Stimulated activated CD8-positive, alpha-beta memory T cell treated with anti-CD3 and anti-CD28 coated beads, Interleukin-4, amount 100 ng/mL, for 1 hour (primary cell): Measurements from ENCODE around the gene LRRK1.
A peak's percentile ranks its signal among the peaks of the same experiment; 100 is the strongest.
"Not testable (repeated sequence)": the region's sequence is repeated elsewhere in the genome, so short reads cannot be mapped to it uniquely, and the experiment has no call there.

Experiments
- DNase-seq, 2 donors: peaks; one replicate each; pipeline ENCODE4 v3.0.0-alpha.2; 2020; ENCODE audit warnings: low read depth in 2 of 2, low spot score in 1 of 2

LRRK1 gene

DNA sequence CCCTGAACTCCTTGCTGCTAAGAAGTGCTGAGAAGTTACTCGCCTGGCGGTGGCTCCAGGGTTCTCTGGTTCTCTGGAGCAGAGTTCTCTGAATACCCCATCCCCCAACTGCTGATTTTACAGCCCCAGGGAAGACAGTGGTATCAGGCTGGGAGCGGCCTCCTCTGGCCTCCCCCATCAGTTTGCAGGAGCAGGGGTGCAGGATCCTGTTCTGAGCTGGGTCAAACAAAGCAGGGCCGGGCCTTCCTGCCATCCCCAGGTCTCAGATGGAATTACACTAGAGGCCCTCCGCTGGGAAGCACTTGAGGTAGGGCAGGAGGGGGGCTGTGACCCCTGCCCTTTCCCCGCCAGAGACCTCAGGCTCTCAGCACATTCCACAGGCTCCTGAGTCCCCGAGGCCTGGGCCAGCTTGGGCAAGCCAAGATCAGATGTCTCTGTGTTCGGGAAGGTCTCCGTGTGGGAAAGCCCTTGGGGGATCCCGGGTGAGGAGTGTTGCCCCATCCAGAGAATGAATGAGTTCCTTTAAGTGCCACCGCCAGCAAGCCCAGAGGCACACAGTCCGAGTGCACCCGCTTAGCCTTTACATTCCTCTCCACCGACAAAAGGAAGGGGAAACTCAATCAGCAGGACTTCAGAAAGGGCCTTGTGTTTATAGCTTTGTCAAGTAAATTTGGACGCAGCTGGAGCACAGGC is 149.9 kb downstream of the LRRK1 start:
- DNase-seq, result no peak

DNA sequence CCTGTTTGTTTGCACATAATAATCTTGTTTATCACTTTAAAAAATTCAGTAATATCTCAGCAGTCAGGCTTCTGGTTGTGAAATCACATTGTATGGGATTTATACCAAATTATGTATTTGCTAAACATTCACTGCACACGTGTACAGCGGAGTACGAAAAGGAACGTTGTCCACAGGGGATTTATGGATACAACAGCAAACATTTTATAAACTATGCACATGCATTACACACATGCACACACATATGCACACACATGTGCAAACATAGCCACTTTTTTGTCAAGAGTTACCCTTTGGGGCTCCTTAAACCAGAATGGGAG is 150.5 kb downstream of the LRRK1 start:
- DNase-seq, result no peak

DNA sequence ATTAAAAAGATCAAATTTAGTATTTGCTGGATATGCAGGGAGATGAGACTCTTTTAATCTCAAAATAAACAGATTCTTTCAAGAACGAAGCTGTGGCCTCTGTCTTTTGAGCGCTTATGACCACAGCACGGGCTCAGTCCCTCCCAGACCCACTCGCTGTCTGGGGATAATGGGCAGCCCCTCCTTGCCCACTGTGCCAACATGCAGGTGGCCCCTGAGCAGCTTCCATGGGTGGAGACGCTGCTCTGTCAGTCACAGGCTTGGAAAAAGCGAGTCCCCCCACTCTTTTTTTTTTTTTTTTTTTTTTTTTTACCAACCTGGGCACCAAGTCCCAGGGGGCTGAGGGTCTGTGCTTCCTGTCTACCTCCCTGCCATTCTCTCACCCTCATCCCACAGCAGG is 150.9 kb downstream of the LRRK1 start:
- DNase-seq, result no peak

DNA sequence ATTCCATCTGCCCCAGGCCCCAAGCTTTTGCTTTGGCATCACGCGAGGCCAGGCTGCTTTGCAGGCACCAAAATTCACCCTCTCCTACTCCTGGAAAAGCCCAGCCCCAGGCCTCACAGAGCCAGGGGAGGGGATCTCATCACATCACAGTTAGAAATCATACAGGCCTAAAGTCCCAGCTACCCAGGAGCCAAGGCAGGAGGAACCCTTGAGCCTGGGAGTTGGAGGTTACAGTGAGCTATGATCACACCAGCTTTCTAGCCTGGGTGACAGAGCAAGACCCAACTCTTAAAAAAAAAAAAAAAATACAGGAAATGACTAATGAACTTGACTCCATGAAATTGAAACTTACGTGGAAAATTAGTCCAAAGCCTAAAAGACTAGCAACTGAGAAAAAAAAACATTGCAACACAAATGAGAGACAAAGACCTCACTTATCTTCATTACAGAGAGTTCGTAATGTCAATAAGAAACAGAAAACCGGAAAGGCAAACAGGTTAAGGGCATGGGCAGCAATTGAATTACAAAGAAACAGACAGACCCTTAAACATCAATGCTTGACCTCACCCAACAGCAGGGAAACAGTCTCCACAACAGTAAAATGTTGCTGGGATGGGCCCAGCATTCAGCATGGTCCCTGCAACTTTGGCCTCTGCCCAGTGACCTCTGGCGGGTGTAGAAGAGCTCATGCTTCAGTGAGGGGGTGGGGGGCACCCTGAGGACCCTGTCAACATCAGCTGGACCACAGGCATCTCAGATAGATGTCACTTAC is 151.5 kb downstream of the LRRK1 start:
- DNase-seq, result no peak

DNA sequence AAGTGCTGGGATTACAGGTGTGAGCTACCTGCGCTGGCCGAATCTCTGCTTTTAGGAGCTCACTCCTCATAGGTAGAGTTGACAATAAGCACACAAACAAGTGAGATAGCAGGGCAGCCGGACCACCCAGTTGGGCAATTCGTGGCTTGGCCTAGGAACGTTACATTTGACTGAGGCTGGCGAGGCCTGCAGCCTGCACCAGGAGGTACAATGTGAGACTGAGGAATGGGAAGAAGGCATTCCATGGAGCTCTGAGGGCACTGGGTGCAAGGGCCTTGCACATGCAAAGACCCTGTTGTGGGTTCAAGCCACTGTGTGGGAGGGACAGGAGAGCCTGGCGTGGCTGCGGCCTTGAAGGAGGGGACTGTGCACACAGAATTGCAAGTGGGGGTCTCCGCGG is 152.5 kb downstream of the LRRK1 start:
- DNase-seq, result no peak

DNA sequence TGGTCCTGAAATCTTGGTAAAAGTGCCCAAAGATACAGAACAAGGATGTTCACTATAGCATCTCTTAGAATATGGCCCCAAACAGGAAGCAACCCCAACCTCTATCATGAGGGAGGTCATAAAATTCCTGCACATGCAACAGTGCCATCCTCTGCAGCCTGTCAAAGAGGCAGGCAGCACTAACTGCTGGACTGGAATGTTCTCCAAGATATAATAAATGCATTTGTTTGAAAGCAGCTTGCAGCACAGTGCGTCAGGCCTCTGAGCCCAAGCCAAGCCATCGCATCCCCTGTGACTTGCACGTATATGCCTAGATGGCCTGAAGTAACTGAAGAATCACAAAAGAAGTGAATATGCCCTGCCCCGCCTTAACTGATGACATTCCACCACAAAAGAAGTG is 153.1 kb downstream of the LRRK1 start:
- not testable (repeated sequence) for DNase-seq

DNA sequence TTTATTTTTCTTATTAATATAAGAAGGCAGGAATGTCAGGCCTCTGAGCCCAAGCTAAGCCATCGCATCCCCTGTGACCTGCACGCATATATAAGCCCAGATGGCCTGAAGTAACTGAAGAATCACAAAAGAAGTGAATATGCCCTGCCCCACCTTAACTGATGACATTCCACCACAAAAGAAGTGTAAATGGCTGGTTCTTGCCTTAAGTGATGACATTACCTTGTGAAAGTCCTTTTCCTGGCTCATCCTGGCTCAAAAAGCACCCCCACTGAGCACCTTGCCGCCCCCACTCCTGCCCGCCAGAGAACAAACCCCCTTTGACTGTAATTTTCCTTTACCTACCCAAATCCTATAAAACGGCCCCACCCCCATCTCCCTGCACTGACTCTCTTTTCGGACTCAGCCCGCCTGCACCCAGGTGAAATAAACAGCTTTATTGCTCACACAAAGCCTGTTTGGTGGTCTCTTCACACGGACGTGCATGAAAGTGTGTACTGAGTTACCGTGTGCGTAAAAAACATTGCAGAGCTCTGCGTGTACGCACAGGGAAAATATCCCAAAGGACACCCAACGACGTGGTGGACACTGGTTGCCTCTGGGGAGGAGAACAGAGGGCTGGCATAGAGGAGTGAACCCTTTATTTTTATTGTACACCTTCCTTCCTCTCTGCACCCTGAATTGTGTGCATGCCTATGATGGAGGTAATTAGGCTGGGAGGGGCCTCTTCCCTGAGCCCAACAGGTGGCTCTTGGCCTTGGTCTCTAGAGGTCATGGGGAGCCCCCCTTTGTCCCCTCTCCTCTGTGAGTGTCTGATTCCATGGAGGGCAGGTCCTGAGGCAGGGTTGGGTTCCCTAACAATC is 158.9 kb downstream of the LRRK1 start:
- DNase-seq, result not testable (repeated sequence)

DNA sequence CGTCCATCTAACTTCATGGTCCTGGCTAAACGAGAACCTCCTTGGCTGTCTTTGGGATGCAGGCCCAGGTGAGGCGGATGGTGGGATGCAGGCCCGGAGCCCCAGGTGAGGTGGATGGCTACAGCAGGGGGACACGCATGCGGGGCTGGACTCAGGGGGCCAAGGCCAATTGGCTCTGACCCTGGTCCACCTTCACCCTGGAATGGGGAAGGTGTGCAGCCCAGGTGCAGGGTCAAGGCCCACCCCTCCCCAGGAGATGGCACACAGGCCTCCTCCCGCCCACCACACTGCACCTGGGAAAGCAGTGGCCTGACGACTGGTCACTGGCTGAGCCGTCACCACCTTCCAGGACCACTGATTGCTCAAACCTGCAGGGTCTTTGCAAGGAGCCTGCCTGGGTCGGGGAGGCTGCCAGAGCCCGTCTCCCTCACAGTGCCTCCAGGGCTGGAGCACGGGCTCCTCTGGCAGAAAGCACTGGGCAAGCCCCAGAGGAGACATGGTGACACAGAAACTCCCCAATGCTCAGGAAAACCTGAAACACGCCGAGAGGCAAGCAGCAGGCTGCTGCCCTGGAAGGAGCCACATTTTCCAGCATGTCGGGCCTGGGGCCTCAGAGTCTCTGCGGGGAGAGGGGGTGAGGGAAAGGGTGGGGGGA is 159.6 kb downstream of the LRRK1 start:
- no peak for DNase-seq

DNA sequence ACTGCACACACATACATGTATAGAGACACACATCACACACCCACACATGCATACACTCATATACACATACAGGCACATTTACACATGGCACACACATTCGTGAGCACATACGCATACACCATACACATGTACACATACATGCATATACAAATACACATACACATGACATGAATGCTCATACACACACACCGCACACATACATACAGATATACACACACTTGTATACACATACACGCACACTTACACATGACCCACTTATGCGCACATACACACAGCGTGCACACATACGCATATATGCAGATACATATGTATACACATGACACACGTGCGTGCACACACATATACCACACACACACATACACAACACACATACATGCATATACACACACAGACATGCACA is 162.7 kb downstream of the LRRK1 start:
- no peak for DNase-seq

DNA sequence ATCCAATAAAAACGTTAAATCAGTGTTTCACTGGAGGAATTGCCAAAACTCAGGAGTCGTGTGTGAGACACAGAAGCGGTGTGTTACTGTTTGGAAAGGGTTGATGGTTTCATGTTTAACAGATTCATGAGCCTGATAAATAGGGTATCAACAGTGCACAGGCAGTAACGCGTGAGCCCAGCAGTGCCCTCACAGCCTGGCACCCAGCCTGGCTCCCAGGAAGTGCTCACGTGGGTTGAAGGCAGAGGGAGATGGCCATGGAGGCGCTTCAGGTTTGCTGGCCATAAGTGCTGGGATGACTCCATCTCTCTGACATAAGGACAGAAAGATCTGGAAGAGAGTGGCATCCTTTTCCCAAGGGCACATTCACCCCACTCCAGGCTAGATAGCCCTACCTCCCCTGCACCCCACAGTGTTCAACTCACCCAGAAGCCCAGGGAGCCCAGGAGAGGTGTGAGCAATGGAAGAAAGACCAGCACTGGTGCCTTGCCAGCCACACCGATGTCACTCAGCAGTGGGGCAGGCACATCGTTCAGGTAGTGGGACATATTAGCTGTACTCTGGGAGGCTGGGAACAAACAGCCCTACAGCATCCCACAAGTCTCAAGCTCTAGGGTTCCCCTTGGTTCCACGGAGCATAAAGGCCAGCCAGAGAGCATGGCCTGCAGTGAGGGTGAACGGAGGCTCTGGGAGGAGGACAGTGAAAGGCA is 164.3 kb downstream of the LRRK1 start:
- DNase-seq, result no peak

DNA sequence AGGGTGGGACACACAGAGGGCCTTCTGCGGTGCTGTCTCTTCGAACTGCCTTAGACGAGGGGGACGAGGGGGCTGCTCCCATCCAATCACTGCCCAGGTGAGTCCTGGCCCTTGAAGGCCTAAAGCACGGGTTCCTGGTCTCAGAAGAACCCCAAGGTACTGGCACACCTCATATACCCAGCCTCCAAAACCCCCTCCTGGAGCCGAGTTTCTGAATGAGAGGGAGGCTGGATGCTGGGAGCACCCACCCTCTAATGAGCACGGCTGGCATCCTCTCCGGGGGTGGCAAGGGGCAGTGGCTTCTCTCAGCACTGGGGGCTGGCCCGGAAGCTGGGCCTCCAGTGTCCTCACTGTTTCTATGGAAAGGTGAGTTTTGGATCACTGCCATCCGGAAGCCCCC is 165.6 kb downstream of the LRRK1 start:
- DNase-seq, result no peak

DNA sequence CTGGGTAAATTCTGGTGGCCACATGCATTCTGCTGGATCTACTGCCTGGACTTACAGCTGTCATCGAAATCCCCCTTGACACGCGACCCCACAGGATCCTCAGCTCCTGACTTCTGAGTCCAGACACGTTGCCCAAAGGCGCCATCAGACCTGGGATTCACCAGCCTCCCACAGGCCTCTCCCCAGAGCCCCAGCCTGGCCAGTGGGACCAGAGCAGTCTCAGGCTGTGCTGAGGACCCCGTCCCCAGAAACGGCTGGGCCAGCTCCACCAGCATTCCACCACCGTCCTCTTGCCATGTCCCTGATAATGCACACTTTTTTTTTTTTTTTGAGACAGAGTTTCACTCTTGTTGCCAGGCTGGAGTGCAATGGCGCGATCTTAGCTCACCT is 166.1 kb downstream of the LRRK1 start:
- DNase-seq, result no peak

DNA sequence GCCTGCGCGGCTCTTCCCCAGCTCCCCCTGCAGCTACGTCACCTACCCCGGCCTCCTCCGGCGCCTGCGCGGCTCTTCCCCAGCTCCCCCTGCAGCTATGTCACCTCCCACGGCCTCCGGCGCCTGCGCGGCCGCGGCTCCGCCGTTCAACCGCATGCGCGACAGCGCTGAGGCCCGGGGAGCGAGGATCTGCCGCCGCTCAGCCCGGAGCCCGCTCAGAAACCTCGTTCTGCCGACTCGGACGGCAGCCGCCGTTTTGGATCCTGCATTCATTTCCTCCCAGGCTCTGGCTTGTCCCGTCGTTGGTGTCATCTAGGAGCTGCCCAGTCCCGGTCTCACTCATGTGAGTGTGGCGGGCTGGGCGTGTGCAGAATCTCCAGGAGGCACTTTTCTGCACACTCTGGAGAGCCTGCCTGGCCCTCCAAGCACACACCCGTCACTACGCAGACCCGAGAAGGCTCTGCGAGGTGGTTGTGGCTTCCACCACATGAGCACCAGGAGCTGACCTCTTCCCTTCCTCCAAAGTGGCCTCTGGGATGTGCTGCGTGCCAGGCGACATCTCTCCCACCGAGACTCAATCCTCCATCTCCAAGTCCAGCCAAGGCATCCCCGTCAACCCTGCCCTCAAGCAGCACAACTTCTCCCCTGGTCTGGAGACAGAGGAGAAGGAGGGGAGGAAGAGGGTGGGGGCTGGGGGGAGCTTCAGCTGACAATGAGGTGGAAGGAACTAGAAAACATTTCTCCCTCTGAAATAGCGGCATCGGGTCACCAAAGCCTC is 167.4 kb downstream of the LRRK1 start:
- no peak for DNase-seq

DNA sequence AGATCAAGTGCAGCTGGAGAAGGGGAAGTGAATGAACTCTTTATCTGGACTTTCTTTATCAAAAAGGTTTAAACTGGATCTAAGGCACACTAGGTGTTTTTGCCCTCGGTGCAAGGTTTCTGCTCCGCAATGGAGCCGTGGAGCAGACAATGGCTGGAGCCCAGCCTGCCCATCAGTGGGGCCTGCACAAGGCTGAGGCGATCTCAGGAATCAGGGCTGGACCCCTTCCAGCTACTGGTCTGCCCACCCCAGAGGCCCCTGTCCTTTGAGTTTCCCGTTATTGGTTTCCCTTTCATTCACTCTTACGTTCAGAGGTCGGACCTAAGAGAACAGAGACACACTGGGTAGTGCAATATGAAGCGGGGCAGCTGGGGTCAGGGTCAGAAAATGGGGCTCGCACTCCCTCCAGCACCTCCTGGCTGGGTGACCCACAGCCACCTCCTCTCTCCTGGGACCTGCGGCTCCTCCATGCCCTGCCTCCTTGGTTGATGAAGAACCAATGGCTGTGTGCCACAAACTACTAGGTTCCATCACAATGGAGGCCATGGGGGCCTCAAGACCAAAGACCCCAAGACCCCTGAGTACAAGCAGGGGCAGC is 168.1 kb downstream of the LRRK1 start:
- DNase-seq, result no peak

DNA sequence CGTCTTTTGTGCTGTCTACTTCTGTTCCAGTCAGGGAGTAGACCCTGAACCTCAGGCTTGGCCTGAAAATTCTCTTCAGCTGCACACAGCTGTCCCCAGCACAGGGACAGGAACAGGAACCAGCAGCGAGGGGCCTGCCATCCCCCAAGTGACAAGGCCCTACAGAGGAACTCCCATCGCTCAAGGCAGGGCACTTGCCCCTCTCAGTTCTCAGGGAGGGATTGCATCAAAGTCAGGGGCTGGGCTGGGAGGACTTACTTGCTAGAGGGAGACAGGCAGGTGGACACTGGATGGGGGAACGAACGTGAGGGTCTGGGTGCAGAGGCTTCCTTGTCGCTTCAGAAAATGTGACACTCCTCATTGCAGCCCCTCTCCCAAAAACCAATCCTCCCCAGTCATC is 169.1 kb downstream of the LRRK1 start:
- no peak for DNase-seq

DNA sequence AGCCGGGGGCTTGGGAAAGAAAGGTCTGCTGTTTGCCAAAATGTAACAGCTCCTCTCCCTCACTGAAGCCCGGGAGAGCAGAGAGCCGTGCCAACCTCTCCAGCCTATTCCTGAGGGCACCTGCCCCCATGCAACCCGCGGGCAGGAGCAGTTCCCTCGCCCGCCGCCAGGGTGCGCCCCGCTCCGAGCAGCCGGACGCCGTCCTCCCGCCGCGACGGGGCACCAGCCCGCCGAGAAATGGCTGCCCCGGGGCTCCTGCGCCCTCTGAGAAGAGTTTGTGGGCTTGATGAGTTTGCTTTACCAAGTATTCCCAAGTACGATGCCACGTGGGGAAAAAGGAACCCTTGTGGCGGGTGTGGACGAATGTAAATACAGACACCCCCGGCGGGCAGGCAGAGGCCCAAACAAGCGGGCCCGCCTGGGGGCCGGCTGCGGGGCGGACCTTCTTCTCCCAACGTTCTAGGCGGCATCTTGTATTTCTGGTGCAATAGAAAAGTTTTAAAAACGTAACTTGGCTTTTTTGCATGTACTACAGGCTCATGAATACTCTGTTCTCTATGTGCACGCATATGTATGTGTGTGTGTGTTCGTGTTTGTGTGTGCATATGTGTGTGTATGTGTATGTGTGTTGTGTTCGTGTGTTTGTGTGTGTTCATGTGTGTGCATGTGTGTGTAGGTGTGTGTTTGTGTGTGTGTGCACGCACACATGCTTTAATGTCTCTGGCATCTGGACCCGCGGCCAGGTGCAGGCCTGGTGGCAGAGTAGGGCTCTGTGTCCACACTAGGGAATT is 169.8 kb downstream of the LRRK1 start:
- DNase-seq, result peak; percentile 49 to 62

DNA sequence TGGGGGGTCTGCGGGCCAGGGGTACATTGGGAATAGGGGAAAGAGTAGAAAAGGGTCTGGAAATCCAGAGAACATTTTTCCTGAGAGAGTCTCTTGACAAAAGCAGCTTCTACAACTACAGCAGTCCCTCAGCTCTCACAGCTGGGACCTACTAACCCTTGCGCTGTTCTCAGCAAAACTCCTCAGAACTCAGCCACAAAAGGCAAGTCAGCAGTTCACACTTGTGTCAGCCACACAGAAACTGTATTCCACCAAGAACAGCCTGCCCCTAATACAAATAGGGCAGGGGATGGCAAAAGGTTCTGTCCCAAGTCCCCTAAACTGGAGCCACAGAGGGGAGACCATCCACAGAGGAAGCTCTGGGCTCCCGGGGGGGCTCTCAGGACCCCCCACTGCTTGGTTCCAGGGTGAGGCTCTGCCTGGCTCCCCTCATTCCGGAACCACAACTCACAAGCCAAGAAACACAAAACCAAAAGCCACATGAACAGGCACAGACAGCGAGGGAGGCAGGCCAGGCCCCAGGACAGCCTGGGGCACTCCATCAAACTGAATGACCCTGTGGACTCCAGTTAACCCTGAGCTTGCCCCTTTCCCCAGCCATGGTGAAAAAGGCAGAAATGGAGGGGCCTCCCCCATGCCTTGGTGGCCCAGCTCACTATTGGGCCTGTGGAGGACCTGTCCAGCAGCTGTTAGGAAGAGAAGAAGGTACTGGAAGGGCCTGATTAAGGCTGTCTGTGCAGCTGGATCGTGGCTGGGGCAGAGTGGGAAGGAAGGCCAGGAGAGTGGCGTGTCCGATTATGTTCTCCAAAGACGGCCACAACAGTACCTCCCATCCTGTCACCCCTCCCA is 170.6 kb downstream of the LRRK1 start:
- no peak for DNase-seq

DNA sequence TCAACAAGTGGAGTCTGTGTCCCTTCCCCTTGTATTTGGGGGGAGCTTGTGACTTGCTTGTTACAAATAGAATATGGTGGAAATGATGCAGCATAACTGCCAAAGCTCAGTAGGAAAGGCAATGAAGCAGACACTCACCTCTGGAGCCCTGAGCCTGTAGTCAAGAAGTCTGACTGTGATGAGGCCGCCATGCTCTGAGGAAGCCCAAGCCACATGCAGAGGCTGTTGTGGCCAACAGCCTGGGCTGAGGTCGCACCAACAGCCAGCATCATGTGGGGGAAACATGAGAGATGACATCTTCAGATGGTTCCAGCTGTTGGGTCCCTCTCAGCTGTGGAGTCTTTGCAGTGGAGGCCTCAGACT is 171.3 kb downstream of the LRRK1 start:
- DNase-seq, result no peak
